Measurements from ENCODE around the gene GJA10.

The GJA10 gene

GRCh38 chr6:89917801-89918366 is 23.6 kb downstream of the GJA10 start:
- DNase-seq, result no peak

- no peak for DNase-seq
These were observed 26.9 kb downstream of the GJA10 start for GRCh38 chr6:89921197-89921596.

- no peak for DNase-seq
These were observed 27.4 kb downstream of the GJA10 start for GRCh38 chr6:89921691-89922090.

GRCh38 chr6:89924231-89924630 is 30.0 kb downstream of the GJA10 start:
- DNase-seq, result no peak

- no peak for DNase-seq
These were observed 31.6 kb downstream of the GJA10 start for GRCh38 chr6:89925826-89926225.

- no peak for DNase-seq
These were observed 33.0 kb downstream of the GJA10 start for GRCh38 chr6:89927264-89927663.

GRCh38 chr6:89927791-89928550 is 33.7 kb downstream of the GJA10 start:
- DNase-seq, result no peak

- DNase-seq, result no peak
These were observed 34.3 kb downstream of the GJA10 start for GRCh38 chr6:89928604-89929003.

- no peak for DNase-seq
These were observed 36.5 kb downstream of the GJA10 start for GRCh38 chr6:89930789-89931188.

- no peak for DNase-seq
These were observed 38.1 kb downstream of the GJA10 start for GRCh38 chr6:89932245-89932802.

GRCh38 chr6:89934685-89935366 is 40.6 kb downstream of the GJA10 start:
- no peak for DNase-seq

- no peak for DNase-seq
These were observed 41.9 kb downstream of the GJA10 start for GRCh38 chr6:89936177-89936576.

- DNase-seq, result no peak
These were observed 43.7 kb downstream of the GJA10 start for GRCh38 chr6:89938014-89938413.

- no peak for DNase-seq
These were observed 44.9 kb downstream of the GJA10 start for GRCh38 chr6:89939144-89939543.

- peak; percentile 46 for DNase-seq
These were observed 46.2 kb downstream of the GJA10 start for GRCh38 chr6:89940225-89941027.

GRCh38 chr6:89941031-89941762 is 46.9 kb downstream of the GJA10 start:
- no peak for DNase-seq

- no peak for DNase-seq
These were observed 47.7 kb downstream of the GJA10 start for GRCh38 chr6:89941763-89942497.

- no peak for DNase-seq
These were observed 48.3 kb downstream of the GJA10 start for GRCh38 chr6:89942601-89943000.

- DNase-seq, result no peak
These were observed 50.0 kb downstream of the GJA10 start for GRCh38 chr6:89944181-89944755.

GRCh38 chr6:89944826-89945407 is 50.6 kb downstream of the GJA10 start:
- no peak for DNase-seq
